ENCODE measurements around the gene PLXNB2.

- TF ChIP-seq GATA3 (IDR thresholded peaks at IDR 0.05; ENCODE audit: low read depth, low read length) (no peak), GATA2 (IDR thresholded peaks at IDR 0.05; ENCODE audit: low read depth, low read length) (no peak)
Observed at GRCh38 chr22:50320671-50321325, 13.4 kb upstream of the PLXNB2 start.

Data from SH-SY5Y (cell line).